GM18517 (cell line): ENCODE data around the gene RASA3.
"Not testable (repeated sequence)": the region's sequence is repeated elsewhere in the genome, so short reads cannot be mapped to it uniquely, and the experiment has no call there.

Experiments
- ATAC-seq: cut with Tn5 transposase; IDR thresholded peaks from one replicate; pipeline ENCODE4 v1.9.1; 2021; ENCODE audit warnings: mild to moderate bottlenecking, moderate library complexity; ENCODE audit not compliant: unreplicated experiment

The RASA3 gene

GRCh38 chr13:114143806-114144605 is 11.6 kb upstream of the RASA3 start:
- no peak for ATAC-seq

GRCh38 chr13:114142640-114143490 is 10.4 kb upstream of the RASA3 start:
- no peak for ATAC-seq

GRCh38 chr13:114142137-114142550 is 9.7 kb upstream of the RASA3 start:
- ATAC-seq = no peak

GRCh38 chr13:114141261-114141996 is 9.0 kb upstream of the RASA3 start:
- no peak for ATAC-seq

- ATAC-seq = no peak
Measured at GRCh38 chr13:114140906-114141250, 8.5 kb upstream of the RASA3 start.

- ATAC-seq = no peak
Measured at GRCh38 chr13:114140131-114140905, 7.9 kb upstream of the RASA3 start.

GRCh38 chr13:114136576-114136975 is 4.2 kb upstream of the RASA3 start:
- no peak for ATAC-seq

- ATAC-seq = no peak
Measured at GRCh38 chr13:114135731-114136171, 3.3 kb upstream of the RASA3 start.

GRCh38 chr13:114134944-114135610 is 2.7 kb upstream of the RASA3 start:
- no peak for ATAC-seq

GRCh38 chr13:114134111-114134943 is 1.9 kb upstream of the RASA3 start:
- ATAC-seq = no peak

GRCh38 chr13:114133552-114133951 is 1.1 kb upstream of the RASA3 start:
- ATAC-seq = not testable (repeated sequence)

- not testable (repeated sequence) for ATAC-seq
Measured at GRCh38 chr13:114133126-114133525, 703 bp upstream of the RASA3 start.

GRCh38 chr13:114131583-114132418 is 622 bp downstream of the RASA3 start:
- ATAC-seq = no peak

GRCh38 chr13:114130837-114131582 is 1.4 kb downstream of the RASA3 start:
- ATAC-seq = no peak

- ATAC-seq = no peak
Measured at GRCh38 chr13:114130131-114130836, 2.1 kb downstream of the RASA3 start.

- ATAC-seq = no peak
Measured at GRCh38 chr13:114129649-114130062, 2.8 kb downstream of the RASA3 start.
